Transverse colon (tissue), 4 donors: ENCODE measurements around the gene SPTBN4. TPM values are rescaled to one million over a fixed set of nuclear protein-coding genes. Genes with fewer than 3 reads are reported as not detected.

Source experiments
- DNase-seq: peaks from one replicate; pipeline ENCODE4 v3.0.0-alpha.2; 2019
- H3K27ac ChIP-seq, 4 donors: fragments of 200-600 bp; sonication (generic); 2 replicates each; pipeline ENCODE4 v1.5.1; 2016 to 2018; ENCODE audit warnings: inconsistent platforms in 4 of 4
- H3K27me3 ChIP-seq: fragments of 200-600 bp; sonication (generic); 2 replicates; pipeline ENCODE4 v1.5.1; 2017; ENCODE audit warnings: inconsistent platforms
- H3K36me3 ChIP-seq, 4 donors: fragments of 200-600 bp; sonication (generic); 2 replicates each; pipeline ENCODE4 v1.5.1; 2017 to 2019; ENCODE audit warnings: inconsistent platforms in 4 of 4
- H3K4me1 ChIP-seq, 4 donors: fragments of 200-600 bp; sonication (generic); 2 replicates each; pipeline ENCODE4 v1.5.1; 2017 to 2020; ENCODE audit warnings: inconsistent platforms in 4 of 4
- H3K4me3 ChIP-seq, 4 donors: fragments of 200-600 bp; sonication (generic); 1 replicate in 1 of 4; 2 replicates in 3 of 4; pipeline versions ENCODE4 v1.5.1 to v1.6.1; 2017 to 2019; ENCODE audit warnings: inconsistent platforms in 4 of 4
- H3K9me3 ChIP-seq, 2 donors: fragments of 200-600 bp; sonication (generic); 2 replicates each; pipeline ENCODE4 v1.5.1; 2017 to 2019; ENCODE audit warnings: inconsistent platforms in 2 of 2
- CTCF ChIP-seq, 5 experiments: fragments of 200-600 bp in 3 of 5; fragments of 450-650 bp in 2 of 5; sonication (generic) in 3 of 5; IDR thresholded peaks; 1 replicate in 2 of 5; 2 replicates in 3 of 5; pipeline ENCODE4 v1.5.1; 2016 to 2017; ENCODE audit warnings: antibody characterized with exemption in 5 of 5, inconsistent platforms in 3 of 5, mild to moderate bottlenecking in 2 of 5, moderate library complexity in 1 of 5
- EP300 ChIP-seq: sonication (generic); formaldehyde crosslinking; IDR thresholded peaks from one replicate; pipeline ENCODE4 v1.6.1; 2017; ENCODE audit warnings: antibody characterized with exemption, low read depth
- POLR2A ChIP-seq: fragments of 450-650 bp; IDR thresholded peaks from one replicate; pipeline ENCODE4 v1.6.1; 2016; ENCODE audit warnings: antibody characterized with exemption, mild to moderate bottlenecking, moderate library complexity
- POLR2AphosphoS5 ChIP-seq, 3 donors: sonication (generic); formaldehyde crosslinking; IDR thresholded peaks; one replicate each; pipeline ENCODE4 v1.6.1; 2016; ENCODE audit warnings: antibody characterized with exemption in 3 of 3
- WGBS, 2 donors: methylation state at CpG; one replicate each; pipeline ENCODE4 v1.1.5; 2018; ENCODE audit warnings: low coverage in 1 of 2; 5-methylcytosine and 5-hydroxymethylcytosine counted together
- in situ Hi-C, 4 donors: fragments of 200-750 bp; cut with MboI; loops; one replicate each; pipeline versions ENCODE4 v1.15.0 to v1.15.1; 2017; ENCODE audit warnings: low sequenced_read_pairs in 3 of 4, low pct_ligation_motif_present in 1 of 4, low pct_unique_long_range_greater_than_20kb in 1 of 4
- intact Hi-C: fragments of 100-400 bp; cut with DNase I; formaldehyde crosslinking; loops from one replicate; pipeline ENCODE4 v1.15.1; 2023; ENCODE audit warnings: low total_unique reads
- total RNA-seq, 4 donors: library from RNA; depleted of rRNA; stranded (reverse); fragments of >200 nt; gene quantifications; one replicate each; pipeline ENCODE4 v1.1.0, GENCODE V29; 2016

Gene SPTBN4
- total RNA-seq, 4 donors from 2014 or later, result under 0.01 to 1.5 (median 0.99) TPM

- no peaks in the 10 kb centered on the region for H3K9me3 ChIP-seq
- TF ChIP-seq CTCF (IDR thresholded peaks at IDR 0.05) (peak in 3 of 5 experiments; percentile 10 to 39 (median 14)), POLR2A (no peak), EP300 (no peak), POLR2AphosphoS5 (IDR thresholded peaks at IDR 0.05) (no peak)
- no peaks in the 10 kb centered on the region for H3K36me3 ChIP-seq
- no peak overlapping the region for H3K27ac ChIP-seq
- 19 to 43% methylated on average over 4 to 6 of the region's 6 CpGs for WGBS, 2 donors
- no peaks in the 10 kb centered on the region for H3K4me1 ChIP-seq
- DNase-seq, result peak; percentile 28
- intact Hi-C loops, result no loop called here
- in situ Hi-C loops, result no loop called here
- H3K4me3 ChIP-seq, result no peak overlapping the region
- no peaks in the 10 kb centered on the region for H3K27me3 ChIP-seq
These were observed 36.0 kb downstream of the SPTBN4 start for GRCh38 chr19:40502647-40503319.

GRCh38 chr19:40503320-40503695 is 36.5 kb downstream of the SPTBN4 start:
- Histone ChIP-seq H3K4me3 (no peak overlapping the region), H3K9me3 (no peaks in the 10 kb centered on the region), H3K4me1 (no peaks in the 10 kb centered on the region), H3K27me3 (no peaks in the 10 kb centered on the region), H3K36me3 (no peaks in the 10 kb centered on the region), H3K27ac (no peak overlapping the region)
- in situ Hi-C loops, result no loop called here
- DNase-seq, result no peak
- no peak for TF ChIP-seq POLR2A
- TF ChIP-seq CTCF (IDR thresholded peaks at IDR 0.05), result no peak
- TF ChIP-seq EP300, result no peak
- no peak for TF ChIP-seq POLR2AphosphoS5 (IDR thresholded peaks at IDR 0.05)
- intact Hi-C loops, result no loop called here
- 4% methylated on average over 1 of the region's 1 CpG; no CpG with 5 or more reads in 1 of the 2 donors for WGBS, 2 donors

DNA sequence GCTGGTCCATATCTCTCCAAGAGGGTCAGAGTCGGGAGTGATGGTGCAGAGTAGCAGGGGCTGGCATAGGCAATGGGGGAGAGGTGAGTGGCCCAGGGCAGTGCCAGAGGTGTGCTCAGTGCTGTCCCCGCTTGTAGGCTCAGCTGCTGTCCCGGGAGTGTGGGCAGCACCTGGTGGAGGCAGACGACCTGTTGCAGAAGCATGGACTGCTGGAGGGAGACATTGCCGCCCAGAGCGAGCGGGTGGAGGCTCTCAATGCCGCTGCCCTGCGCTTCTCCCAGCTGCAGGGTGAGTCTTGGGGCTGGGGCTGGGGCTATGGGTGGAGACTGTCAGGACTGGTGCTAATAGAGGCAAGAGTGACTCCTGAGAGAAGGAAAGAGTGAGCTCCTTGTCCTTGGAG is 39.3 kb downstream of the SPTBN4 start:
- intact Hi-C loops, result no loop called here

DNA sequence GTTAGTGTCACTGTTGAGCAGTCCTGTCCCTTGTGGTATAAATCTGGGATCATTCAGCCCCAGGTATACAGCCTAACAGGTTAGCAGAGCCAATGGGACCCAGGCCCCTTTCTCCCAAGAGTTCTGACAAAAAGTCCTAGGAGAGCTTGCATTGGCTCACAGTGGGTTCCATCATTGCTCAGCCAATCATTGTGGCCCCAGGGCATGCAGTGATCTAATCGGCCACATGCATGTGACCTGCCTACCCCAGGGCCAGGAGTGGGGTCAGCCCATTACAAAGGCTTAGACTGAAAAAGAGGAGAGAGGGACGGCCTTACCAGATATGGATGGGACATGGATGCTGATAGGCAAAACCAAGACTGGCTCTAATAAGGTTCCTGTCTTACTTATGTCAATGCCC is 41.1 kb downstream of the SPTBN4 start:
- no peak overlapping the region for H3K4me3 ChIP-seq
- no peaks in the 10 kb centered on the region for H3K9me3 ChIP-seq
- TF ChIP-seq POLR2AphosphoS5 (IDR thresholded peaks at IDR 0.05) (no peak), EP300 (no peak), CTCF (IDR thresholded peaks at IDR 0.05) (no peak), POLR2A (no peak)
- in situ Hi-C loops (no loop called here), intact Hi-C loops (no loop called here)
- 53% methylated on average over 2 of the region's 2 CpGs; no CpG with 5 or more reads in 1 of the 2 donors for WGBS, 2 donors
- peaks cover 34% of the 10 kb centered on the region for H3K27me3 ChIP-seq
- no peak overlapping the region for H3K27ac ChIP-seq
- peaks cover 0 to 7% (median 6%) of the 10 kb centered on the region in 4 donors for H3K4me1 ChIP-seq
- no peaks in the 10 kb centered on the region for H3K36me3 ChIP-seq
- no peak for DNase-seq

More for the DNA sequence above, 39.3 kb downstream of the SPTBN4 start:
- no peak for TF ChIP-seq EP300
- TF ChIP-seq CTCF (IDR thresholded peaks at IDR 0.05), result no peak
- DNase-seq, result no peak
- WGBS, 2 donors, result 59% methylated on average over 9 of the region's 9 CpGs; no CpG with 5 or more reads in 1 of the 2 donors
- no peaks in the 10 kb centered on the region for H3K4me1 ChIP-seq
- H3K36me3 ChIP-seq, result no peaks in the 10 kb centered on the region
- H3K4me3 ChIP-seq, result no peak overlapping the region
- in situ Hi-C loops, result no loop called here
- no peak overlapping the region for H3K27ac ChIP-seq
- H3K27me3 ChIP-seq, result peaks cover 17% of the 10 kb centered on the region
- no peaks in the 10 kb centered on the region for H3K9me3 ChIP-seq
